Prostate gland (tissue), 2 donors: ENCODE results near the gene PTPN23.

Source experiments
- POLR2AphosphoS5 ChIP-seq: sonication (generic); formaldehyde crosslinking; IDR thresholded peaks from one replicate; pipeline ENCODE4 v1.6.1; 2017; ENCODE audit warnings: antibody characterized with exemption
- TF ChIP-seq, protein P1 (sequence below), 4 experiments: fragments of 200-600 bp in 2 of 4; fragments of 450-650 bp in 2 of 4; sonication (generic) in 2 of 4; IDR thresholded peaks; 1 replicate in 3 of 4; 2 replicates in 1 of 4; pipeline ENCODE4 v1.5.1; 2016 to 2019; ENCODE audit warnings: antibody characterized with exemption in 4 of 4, mild to moderate bottlenecking in 2 of 4, moderate library complexity in 2 of 4

DNA sequence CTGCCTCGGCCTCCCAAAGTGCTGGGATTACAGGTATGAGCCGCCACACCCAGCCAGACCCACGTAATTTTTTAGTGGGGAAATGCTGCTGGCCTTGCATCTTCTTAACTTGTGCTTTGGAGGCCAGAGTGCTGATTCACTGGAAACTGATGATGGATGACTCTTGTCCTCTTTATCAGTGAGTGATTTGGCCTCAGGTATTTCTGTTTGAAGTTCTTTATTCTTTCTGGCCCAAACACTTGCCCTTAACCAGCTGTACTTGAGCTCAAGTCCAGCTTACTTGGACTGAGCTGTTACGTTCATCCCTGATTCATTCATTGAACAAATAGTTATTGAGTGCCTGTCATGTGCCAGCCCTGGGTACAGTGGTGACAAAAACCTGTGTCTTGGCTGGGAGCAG is 4.2 kb downstream of the PTPN23 start:
- TF ChIP-seq, protein P1, sequence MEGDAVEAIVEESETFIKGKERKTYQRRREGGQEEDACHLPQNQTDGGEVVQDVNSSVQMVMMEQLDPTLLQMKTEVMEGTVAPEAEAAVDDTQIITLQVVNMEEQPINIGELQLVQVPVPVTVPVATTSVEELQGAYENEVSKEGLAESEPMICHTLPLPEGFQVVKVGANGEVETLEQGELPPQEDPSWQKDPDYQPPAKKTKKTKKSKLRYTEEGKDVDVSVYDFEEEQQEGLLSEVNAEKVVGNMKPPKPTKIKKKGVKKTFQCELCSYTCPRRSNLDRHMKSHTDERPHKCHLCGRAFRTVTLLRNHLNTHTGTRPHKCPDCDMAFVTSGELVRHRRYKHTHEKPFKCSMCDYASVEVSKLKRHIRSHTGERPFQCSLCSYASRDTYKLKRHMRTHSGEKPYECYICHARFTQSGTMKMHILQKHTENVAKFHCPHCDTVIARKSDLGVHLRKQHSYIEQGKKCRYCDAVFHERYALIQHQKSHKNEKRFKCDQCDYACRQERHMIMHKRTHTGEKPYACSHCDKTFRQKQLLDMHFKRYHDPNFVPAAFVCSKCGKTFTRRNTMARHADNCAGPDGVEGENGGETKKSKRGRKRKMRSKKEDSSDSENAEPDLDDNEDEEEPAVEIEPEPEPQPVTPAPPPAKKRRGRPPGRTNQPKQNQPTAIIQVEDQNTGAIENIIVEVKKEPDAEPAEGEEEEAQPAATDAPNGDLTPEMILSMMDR (IDR thresholded peaks at IDR 0.05) = no peak
- TF ChIP-seq POLR2AphosphoS5 = no peak
